Measurements from ENCODE around the gene PTPN13. TPM values are rescaled to one million over a fixed set of nuclear protein-coding genes. Genes with fewer than 3 reads are reported as not detected.

The PTPN13 gene
- total RNA-seq, 1 donor from 2014 or later, result 5.6 TPM

GRCh38 chr4:86561256-86561655 lies 32.9 kb upstream of the PTPN13 start:
- H3K9me3 Mint-ChIP-seq (ENCODE audit: unreplicated experiment), result no peaks in the 10 kb centered on the region
- H3K27me3 Mint-ChIP-seq (ENCODE audit: unreplicated experiment), result no peaks in the 10 kb centered on the region
- TF ChIP-seq, protein P1, sequence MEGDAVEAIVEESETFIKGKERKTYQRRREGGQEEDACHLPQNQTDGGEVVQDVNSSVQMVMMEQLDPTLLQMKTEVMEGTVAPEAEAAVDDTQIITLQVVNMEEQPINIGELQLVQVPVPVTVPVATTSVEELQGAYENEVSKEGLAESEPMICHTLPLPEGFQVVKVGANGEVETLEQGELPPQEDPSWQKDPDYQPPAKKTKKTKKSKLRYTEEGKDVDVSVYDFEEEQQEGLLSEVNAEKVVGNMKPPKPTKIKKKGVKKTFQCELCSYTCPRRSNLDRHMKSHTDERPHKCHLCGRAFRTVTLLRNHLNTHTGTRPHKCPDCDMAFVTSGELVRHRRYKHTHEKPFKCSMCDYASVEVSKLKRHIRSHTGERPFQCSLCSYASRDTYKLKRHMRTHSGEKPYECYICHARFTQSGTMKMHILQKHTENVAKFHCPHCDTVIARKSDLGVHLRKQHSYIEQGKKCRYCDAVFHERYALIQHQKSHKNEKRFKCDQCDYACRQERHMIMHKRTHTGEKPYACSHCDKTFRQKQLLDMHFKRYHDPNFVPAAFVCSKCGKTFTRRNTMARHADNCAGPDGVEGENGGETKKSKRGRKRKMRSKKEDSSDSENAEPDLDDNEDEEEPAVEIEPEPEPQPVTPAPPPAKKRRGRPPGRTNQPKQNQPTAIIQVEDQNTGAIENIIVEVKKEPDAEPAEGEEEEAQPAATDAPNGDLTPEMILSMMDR (IDR thresholded peaks at IDR 0.05; ENCODE audit: unreplicated experiment), result no peak
- H3K36me3 Mint-ChIP-seq (ENCODE audit: low read depth, unreplicated experiment), result no peaks in the 10 kb centered on the region
- no peak for DNase-seq (ENCODE audit: low spot score)
- H3K4me3 Mint-ChIP-seq (ENCODE audit: unreplicated experiment), result no peak overlapping the region
- H3K4me1 Mint-ChIP-seq (ENCODE audit: unreplicated experiment), result peaks cover 9% of the 10 kb centered on the region
- H3K27ac Mint-ChIP-seq (ENCODE audit: unreplicated experiment), result no peak overlapping the region

DNA sequence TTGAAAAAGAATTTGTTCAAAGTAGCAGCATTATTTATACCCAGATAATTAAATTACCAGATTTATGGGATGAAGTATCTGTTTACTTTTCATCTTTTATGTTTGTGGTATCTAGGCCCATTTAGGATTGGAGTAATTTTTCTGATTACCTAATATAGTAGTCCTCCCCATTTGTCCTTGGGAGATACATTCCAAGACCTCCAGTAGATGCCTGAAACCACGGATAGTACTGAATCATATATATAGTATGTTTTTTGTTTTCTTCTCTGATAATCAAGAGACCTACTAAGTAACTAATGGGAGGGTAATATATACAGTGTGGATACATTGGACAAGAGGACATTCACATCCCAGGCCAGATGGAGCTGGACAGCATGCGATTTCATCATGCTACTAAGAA lies 30.7 kb upstream of the PTPN13 start:
- Mint-ChIP-seq H3K27me3 (ENCODE audit: unreplicated experiment) (no peaks in the 10 kb centered on the region), H3K27ac (ENCODE audit: unreplicated experiment) (no peak overlapping the region), H3K4me3 (ENCODE audit: unreplicated experiment) (no peak overlapping the region), H3K36me3 (ENCODE audit: low read depth, unreplicated experiment) (no peaks in the 10 kb centered on the region), H3K9me3 (ENCODE audit: unreplicated experiment) (no peaks in the 10 kb centered on the region), H3K4me1 (ENCODE audit: unreplicated experiment) (peaks cover 4% of the 10 kb centered on the region)
- TF ChIP-seq, protein P1 (IDR thresholded peaks at IDR 0.05; ENCODE audit: unreplicated experiment), result no peak
- DNase-seq (ENCODE audit: low spot score), result no peak

DNA sequence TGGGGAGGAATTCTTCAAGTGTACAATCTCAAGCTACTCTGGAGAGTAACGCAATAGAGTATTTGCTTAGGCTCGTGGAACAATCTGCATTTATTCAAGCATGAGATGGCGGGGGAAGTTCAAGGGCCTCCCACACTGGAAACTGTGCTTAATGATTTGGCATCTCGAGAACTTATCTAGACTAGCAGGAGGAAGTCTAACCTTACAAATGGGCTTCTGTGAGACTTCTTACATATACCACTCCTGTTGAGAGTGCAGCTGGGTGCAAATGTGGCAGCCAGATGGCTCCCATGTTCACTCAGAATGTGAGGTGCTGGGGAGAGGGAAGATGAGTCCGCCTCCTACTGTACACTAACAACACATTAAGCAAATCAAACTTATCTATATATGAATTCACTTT lies 29.3 kb upstream of the PTPN13 start:
- Mint-ChIP-seq H3K27me3 (ENCODE audit: unreplicated experiment) (no peaks in the 10 kb centered on the region), H3K27ac (ENCODE audit: unreplicated experiment) (no peak overlapping the region), H3K9me3 (ENCODE audit: unreplicated experiment) (no peaks in the 10 kb centered on the region), H3K4me1 (ENCODE audit: unreplicated experiment) (peaks cover 4% of the 10 kb centered on the region), H3K4me3 (ENCODE audit: unreplicated experiment) (no peak overlapping the region), H3K36me3 (ENCODE audit: low read depth, unreplicated experiment) (no peaks in the 10 kb centered on the region)
- TF ChIP-seq, protein P1 (IDR thresholded peaks at IDR 0.05; ENCODE audit: unreplicated experiment), result no peak
- DNase-seq (ENCODE audit: low spot score), result no peak

- H3K4me1 Mint-ChIP-seq (ENCODE audit: unreplicated experiment), result peaks cover 5% of the 10 kb centered on the region
- DNase-seq (ENCODE audit: low spot score), result no peak
- TF ChIP-seq, protein P1 (IDR thresholded peaks at IDR 0.05; ENCODE audit: unreplicated experiment), result no peak
- H3K4me3 Mint-ChIP-seq (ENCODE audit: unreplicated experiment), result no peak overlapping the region
- no peaks in the 10 kb centered on the region for H3K9me3 Mint-ChIP-seq (ENCODE audit: unreplicated experiment)
- no peaks in the 10 kb centered on the region for H3K36me3 Mint-ChIP-seq (ENCODE audit: low read depth, unreplicated experiment)
- no peaks in the 10 kb centered on the region for H3K27me3 Mint-ChIP-seq (ENCODE audit: unreplicated experiment)
- H3K27ac Mint-ChIP-seq (ENCODE audit: unreplicated experiment), result no peak overlapping the region
These were observed 28.5 kb upstream of the PTPN13 start for GRCh38 chr4:86565651-86566050.

- no peaks in the 10 kb centered on the region for H3K9me3 Mint-ChIP-seq (ENCODE audit: unreplicated experiment)
These were observed 24.8 kb upstream of the PTPN13 start for GRCh38 chr4:86569103-86569870.

More at GRCh38 chr4:86569103-86569870, 24.8 kb upstream of the PTPN13 start:
- Mint-ChIP-seq H3K4me1 (ENCODE audit: unreplicated experiment) (peaks cover 11% of the 10 kb centered on the region), H3K36me3 (ENCODE audit: low read depth, unreplicated experiment) (no peaks in the 10 kb centered on the region), H3K27me3 (ENCODE audit: unreplicated experiment) (no peaks in the 10 kb centered on the region), H3K27ac (ENCODE audit: unreplicated experiment) (no peak overlapping the region), H3K4me3 (ENCODE audit: unreplicated experiment) (no peak overlapping the region)
- no peak for DNase-seq (ENCODE audit: low spot score)
- TF ChIP-seq, protein P1 (IDR thresholded peaks at IDR 0.05; ENCODE audit: unreplicated experiment), result no peak

Measured in endothelial cell (in vitro differentiated cells).